ENCODE data around the gene SAMD8. TPM values are rescaled to one million over a fixed set of nuclear protein-coding genes. Genes with fewer than 3 reads are reported as not detected.

The SAMD8 gene
- total RNA-seq, 1 donor from 2014 or later: 25.7 TPM

Other genes with a start within 250 kb of the SAMD8 start
- gene VDAC2, start 99.1 kb downstream of the SAMD8 start, total RNA-seq: 388 TPM
- 29.2 TPM for gene COMTD1, start 124.3 kb downstream of the SAMD8 start, total RNA-seq